IMR-90 (cell line): Measurements from ENCODE around the gene TMEM97. TPM values are rescaled to one million over a fixed set of nuclear protein-coding genes. Genes with fewer than 3 reads are reported as not detected.

ENCODE experiments used
- ATAC-seq: fragments of 200-7000 bp; cut with Tn5 transposase; 2 replicates; pipeline ENCODE4 v1.9.1; 2020; ENCODE audit warnings: low read depth, mild to moderate bottlenecking, moderate library complexity
- BruUV-seq: library from RNA; stranded (reverse); fragments of 400-500 nt; replicated peaks from 2 replicates; lab custom pipeline; 2021; lab: Mats Ljungman, UMichigan
- CTCF ChIA-PET: fragments of 300-600 bp; formaldehyde crosslinking; extraction: SDS; loops from one replicate; lab custom pipeline; 2021; ENCODE audit warnings: antibody characterized with exemption; lab: Yijun Ruan, JAX
- POLR2A ChIA-PET: fragments of 300-600 bp; sonication (Branson Sonifier 250); formaldehyde crosslinking; loops from one replicate; lab custom pipeline; 2022; ENCODE audit warnings: antibody characterized with exemption; ENCODE audit not compliant: unreplicated experiment; lab: Charles Lee
- DNase-seq: peaks from one replicate; pipeline ENCODE4 v3.0.0; 2013
- H2AFZ ChIP-seq: replicated peaks from 2 replicates; pipeline ENCODE3; 2013; ENCODE audit warnings: low read length, mild to moderate bottlenecking; ENCODE audit not compliant: poor library complexity
- H2AK5ac ChIP-seq: 2 replicates; pipeline ENCODE4 v1.6.1; 2013; ENCODE audit warnings: low read depth, low read length, inconsistent platforms
- H2AK9ac ChIP-seq: replicated peaks from 2 replicates; pipeline ENCODE3; 2013; ENCODE audit warnings: mild to moderate bottlenecking, low read depth, low read length, moderate library complexity; ENCODE audit not compliant: poor library complexity
- H2BK120ac ChIP-seq: 2 replicates; pipeline ENCODE4 v1.6.1; 2013; ENCODE audit warnings: low read depth, low read length, inconsistent platforms
- H2BK15ac ChIP-seq: 3 replicates; pipeline ENCODE4 v1.6.1; 2013; ENCODE audit warnings: low read depth, low read length, inconsistent platforms
- H2BK20ac ChIP-seq: 2 replicates; pipeline ENCODE4 v1.6.1; 2013; ENCODE audit warnings: low read depth, mild to moderate bottlenecking, inconsistent platforms, low read length, moderate library complexity
- H2BK5ac ChIP-seq: 2 replicates; pipeline ENCODE4 v1.6.1; 2013; ENCODE audit warnings: mild to moderate bottlenecking, low read depth, low read length, inconsistent platforms; ENCODE audit not compliant: poor library complexity, severe bottlenecking
- H3K14ac ChIP-seq: replicated peaks from 2 replicates; pipeline ENCODE4 v1.6.1; 2013; ENCODE audit warnings: low read depth, low read length, inconsistent platforms
- H3K18ac ChIP-seq: 2 replicates; pipeline ENCODE4 v1.6.1; 2013; ENCODE audit warnings: low read depth, low read length, control low read depth
- H3K23ac ChIP-seq: 2 replicates; pipeline ENCODE4 v1.6.1; 2013; ENCODE audit warnings: low read depth, low read length, inconsistent platforms
- H3K27ac ChIP-seq: 2 replicates; pipeline ENCODE4 v1.5.1; 2013; ENCODE audit warnings: mild to moderate bottlenecking, control low read depth, low read length; ENCODE audit not compliant: insufficient read depth
- H3K27me3 ChIP-seq: 2 replicates; pipeline ENCODE4 v1.6.1; 2013; ENCODE audit warnings: low read length; ENCODE audit not compliant: control insufficient read depth, insufficient read depth
- H3K36me3 ChIP-seq: 2 replicates; pipeline ENCODE4 v1.6.1; 2013; ENCODE audit warnings: low read length, mixed read lengths; ENCODE audit not compliant: control insufficient read depth, insufficient read depth
- H3K4ac ChIP-seq: 2 replicates; pipeline ENCODE4 v1.6.1; 2013; ENCODE audit warnings: low read depth, low read length, inconsistent platforms
- H3K4me1 ChIP-seq: 2 replicates; pipeline ENCODE4 v1.6.1; 2013; ENCODE audit warnings: low read length, mixed read lengths; ENCODE audit not compliant: control insufficient read depth, insufficient read depth
- H3K4me2 ChIP-seq: 2 replicates; pipeline ENCODE4 v1.6.1; 2013; ENCODE audit warnings: low read depth, mild to moderate bottlenecking, control low read depth, low read length, moderate library complexity
- H3K4me3 ChIP-seq: 2 replicates; pipeline ENCODE4 v1.5.1; 2013; ENCODE audit warnings: low read depth, mild to moderate bottlenecking, control low read depth, low read length, moderate library complexity; ENCODE audit not compliant: insufficient read depth
- H3K56ac ChIP-seq: 2 replicates; pipeline ENCODE4 v1.6.1; 2013; ENCODE audit warnings: low read length, inconsistent platforms; ENCODE audit not compliant: insufficient read depth; ENCODE audit errors: extremely low read depth
- H3K79me1 ChIP-seq, 2 experiments: 2 replicates each; pipeline ENCODE4 v1.6.1; 2013; ENCODE audit warnings: low read length in 2 of 2, inconsistent platforms in 1 of 2, low read depth in 1 of 2
- H3K9ac ChIP-seq: 2 replicates; pipeline ENCODE4 v1.6.1; 2013; ENCODE audit warnings: low read depth, low read length, control low read depth
- H3K9me1 ChIP-seq: 2 replicates; pipeline ENCODE4 v1.6.1; 2013; ENCODE audit warnings: low read length, inconsistent platforms; ENCODE audit not compliant: insufficient read depth
- H3K9me3 ChIP-seq: 2 replicates; pipeline ENCODE4 v1.6.1; 2013; ENCODE audit warnings: low read length; ENCODE audit not compliant: control insufficient read depth, insufficient read depth
- H4K20me1 ChIP-seq: 2 replicates; pipeline ENCODE4 v1.6.1; 2013; ENCODE audit warnings: low read length, inconsistent platforms; ENCODE audit not compliant: insufficient read depth
- H4K5ac ChIP-seq: 2 replicates; pipeline ENCODE4 v1.6.1; 2013; ENCODE audit warnings: mild to moderate bottlenecking, low read depth, low read length, control low read depth
- H4K8ac ChIP-seq, 2 experiments: 2 replicates each; pipeline ENCODE4 v1.6.1; 2013; ENCODE audit warnings: low read depth in 2 of 2, low read length in 2 of 2, control low read depth in 1 of 2, inconsistent platforms in 1 of 2
- H4K91ac ChIP-seq: 2 replicates; pipeline ENCODE4 v1.6.1; 2013; ENCODE audit warnings: low read depth, low read length, inconsistent platforms; ENCODE audit not compliant: insufficient read depth
- BHLHE40 ChIP-seq: fragments of 150-350 bp; IDR thresholded peaks from 2 replicates; pipeline ENCODE4 v1.6.1; 2016; ENCODE audit warnings: mild to moderate bottlenecking, low read depth, low read length
- CHD1 ChIP-seq: IDR thresholded peaks from 2 replicates; pipeline ENCODE4 v1.6.1; 2012; ENCODE audit warnings: low read depth, low read length, improper control_type of control experiment
- FOS ChIP-seq: fragments of 150-350 bp; IDR thresholded peaks from 2 replicates; pipeline ENCODE4 v1.6.1; 2016; ENCODE audit warnings: low read depth, low read length
- MAFK ChIP-seq: IDR thresholded peaks from 2 replicates; pipeline ENCODE4 v1.6.1; 2012; ENCODE audit warnings: low read depth, low read length, improper control_type of control experiment
- MAZ ChIP-seq: IDR thresholded peaks from 2 replicates; pipeline ENCODE4 v1.6.1; 2012; ENCODE audit warnings: low read depth, mild to moderate bottlenecking, low read length, improper control_type of control experiment, moderate library complexity, borderline replicate concordance
- MXI1 ChIP-seq: IDR thresholded peaks from 2 replicates; pipeline ENCODE4 v1.6.1; 2012; ENCODE audit warnings: low read depth, mild to moderate bottlenecking, low read length, moderate library complexity, borderline replicate concordance
- NFE2L2 ChIP-seq: fragments of 150-350 bp; IDR thresholded peaks from 2 replicates; pipeline ENCODE4 v1.6.1; 2016; ENCODE audit warnings: low read depth, mild to moderate bottlenecking, low read length
- RAD21 ChIP-seq: IDR thresholded peaks from 2 replicates; pipeline ENCODE4 v1.6.1; 2012; ENCODE audit warnings: low read length, improper control_type of control experiment
- RCOR1 ChIP-seq: IDR thresholded peaks from 2 replicates; pipeline ENCODE4 v1.6.1; 2012; ENCODE audit warnings: mild to moderate bottlenecking, low read length, improper control_type of control experiment; ENCODE audit not compliant: insufficient replicate concordance
- RFX5 ChIP-seq: IDR thresholded peaks from 2 replicates; pipeline ENCODE4 v1.8.0; 2012; ENCODE audit warnings: low read depth, mild to moderate bottlenecking, low read length, moderate library complexity
- SMC3 ChIP-seq: fragments of 150-350 bp; IDR thresholded peaks from 2 replicates; pipeline ENCODE4 v1.6.1; 2016; ENCODE audit warnings: low read depth, mild to moderate bottlenecking, antibody characterized with exemption, low read length, moderate library complexity
- WGBS, 2 experiments: methylation state at CpG; one replicate each; pipeline versions ENCODE4 v1.1.5 to v1.1.7; 2013; ENCODE audit warnings: missing lambda C conversion rate in 2 of 2; ENCODE audit not compliant: insufficient read length in 1 of 2; ENCODE audit errors: extremely low coverage in 2 of 2; 5-methylcytosine and 5-hydroxymethylcytosine counted together
- dilution Hi-C: fragments of 300-500 bp; cut with HindIII; formaldehyde crosslinking; loops from one replicate; pipeline ENCODE4 v1.14.3; 2018; ENCODE audit warnings: low sequenced_read_pairs; ENCODE audit not compliant: unreplicated experiment
- in situ Hi-C: fragments of 300-500 bp; cut with MboI; formaldehyde crosslinking; loops from 3 replicates; pipeline ENCODE4 v1.14.3; 2019; ENCODE audit warnings: low sequenced_read_pairs, inconsistent platforms, mixed read lengths
- intact Hi-C: fragments of 100-400 bp; cut with micrococcal nuclease; formaldehyde crosslinking; loops from 2 replicates; pipeline ENCODE4 v1.10.0; 2022
- polyA plus RNA-seq, 3 experiments: library from polyadenylated mRNA; depleted of rRNA; stranded (reverse); fragments of >200 nt; gene quantifications; 2 replicates each; pipeline ENCODE4 v1.2.3, GENCODE V29; 2012; ENCODE audit warnings: low replicate concordance in 1 of 3
- total RNA-seq: library from RNA; depleted of rRNA; stranded (reverse); fragments of >200 nt; gene quantifications from 2 replicates; pipeline ENCODE4 v1.2.3, GENCODE V29; 2012
- TF ChIP-seq, protein P1 (sequence below): fragments of 150-350 bp; IDR thresholded peaks from 2 replicates; pipeline ENCODE4 v1.6.1; 2016; ENCODE audit warnings: low read depth, mild to moderate bottlenecking, low read length, moderate library complexity, borderline replicate concordance
- TF ChIP-seq, protein P2 (sequence below): fragments of 150-350 bp; IDR thresholded peaks from 2 replicates; pipeline ENCODE4 v1.6.1; 2017; ENCODE audit warnings: mild to moderate bottlenecking, antibody characterized with exemption, low read length, low read depth

Gene TMEM97
- total and polyA plus RNA-seq, 2 of the 4 experiments (the other 2 are of a cell fraction) = 12.3 to 21.3 TPM

DNA sequence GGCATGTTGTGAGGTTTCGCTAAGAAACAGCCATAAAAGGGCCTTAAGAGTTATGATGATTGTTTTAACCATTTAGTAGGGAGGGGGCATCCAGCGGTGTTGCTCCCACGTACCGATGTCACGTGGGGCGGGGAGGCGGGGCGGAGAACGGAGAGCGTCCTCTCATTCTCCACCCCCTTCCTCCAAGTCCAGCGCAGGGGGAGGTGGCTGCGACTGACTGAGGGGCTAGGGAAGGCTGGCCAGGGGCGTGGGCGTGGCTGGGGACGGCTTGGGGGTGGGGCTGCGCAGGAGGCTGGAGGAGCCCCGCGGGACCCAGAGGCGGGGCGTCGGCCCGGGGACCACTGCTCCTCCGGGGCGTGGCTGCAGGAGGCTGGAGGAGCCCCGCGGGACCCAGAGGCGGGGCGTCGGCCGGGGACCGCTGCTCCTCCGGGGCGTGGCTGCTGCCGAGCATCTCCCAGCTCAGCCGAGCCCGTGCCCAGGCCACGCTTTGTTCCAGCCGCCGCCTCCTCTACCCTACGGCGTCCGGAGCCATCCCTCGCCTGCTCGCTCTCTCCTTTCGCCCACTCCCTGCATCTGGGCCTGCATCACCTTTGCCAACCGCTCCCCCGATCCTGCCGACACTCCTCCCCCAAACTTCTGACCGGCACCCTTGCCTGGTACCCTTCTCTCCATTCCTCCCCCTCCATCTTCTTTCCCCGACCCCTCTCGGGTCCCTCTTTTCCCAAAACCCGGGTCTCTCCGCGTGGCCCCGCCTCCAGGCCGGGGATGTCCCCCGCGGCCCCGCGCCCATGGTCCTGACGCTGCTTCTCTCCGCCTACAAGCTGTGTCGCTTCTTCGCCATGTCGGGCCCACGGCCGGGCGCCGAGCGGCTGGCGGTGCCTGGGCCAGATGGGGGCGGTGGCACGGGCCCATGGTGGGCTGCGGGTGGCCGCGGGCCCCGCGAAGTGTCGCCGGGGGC, 52.5 kb downstream of the TMEM97 start, which contains the start of gene SARM1:
SARM1 (plus strand) TSS at position 450 of the 958 bp plus-strand sequence; CDS start at position 789, 339 bp downstream.
- H2AK5ac ChIP-seq = peak within 1 kb of the TSS; percentile 29
- H2AFZ ChIP-seq = peak within 1 kb of the TSS; percentile 93
- peak within 1 kb of the TSS; percentile 52 for H3K56ac ChIP-seq
- in situ Hi-C loops (no loop called here), intact Hi-C loops (no loop called here), dilution Hi-C loops (no loop called here)
- no TSS peak for BruUV-seq
- H4K20me1 ChIP-seq = peaks cover 31% of the 10 kb centered on the region
- H2BK15ac ChIP-seq = peak within 1 kb of the TSS; percentile 16; the same call in 1 of the 3 replicates
- no peaks in the 10 kb centered on the region for H3K27me3 ChIP-seq
- peak; percentile 83 for ATAC-seq
- H3K18ac ChIP-seq = no peak within 1 kb of the TSS; the same call in 1 of the 2 replicates
- H4K5ac ChIP-seq = peak within 1 kb of the TSS; percentile 40
- H4K91ac ChIP-seq = peak within 1 kb of the TSS; percentile 79
- H3K4me3 ChIP-seq = peak within 1 kb of the TSS; percentile 54
- ChIA-PET POLR2A (no interaction called here), CTCF (no interaction called here)
- H3K4me1 ChIP-seq = peaks cover 14% of the 10 kb centered on the region; the same call in 1 of the 2 replicates
- peak within 1 kb of the TSS; percentile 91 for H3K14ac ChIP-seq
- H3K9me3 ChIP-seq = no peaks in the 10 kb centered on the region
- H3K23ac ChIP-seq = peak within 1 kb of the TSS; percentile 70
- H3K4me2 ChIP-seq = peak within 1 kb of the TSS; percentile 84
- no peak within 1 kb of the TSS for H2BK5ac ChIP-seq
- peak within 1 kb of the TSS; percentile 93 for H3K27ac ChIP-seq
- H3K9ac ChIP-seq = peak within 1 kb of the TSS; percentile 43
- peak; percentile 85 for DNase-seq
- peak within 1 kb of the TSS; percentile 62 for H2BK120ac ChIP-seq
- H4K8ac ChIP-seq = peak within 1 kb of the TSS; percentile 83 to 97
- H3K4ac ChIP-seq = peak within 1 kb of the TSS; percentile 92
- H3K79me1 ChIP-seq = peaks cover 5 to 27% of the 10 kb centered on the region in 2 experiments; a peak in 3 of 4 replicates
- no peaks in the 10 kb centered on the region for H3K36me3 ChIP-seq
- peak within 1 kb of the TSS; percentile 73 for H2BK20ac ChIP-seq
- peak within 1 kb of the TSS; percentile 33 for H2AK9ac ChIP-seq
- peaks cover 35% of the 10 kb centered on the region for H3K9me1 ChIP-seq
- WGBS, 2 experiments = 1% methylated on average over 28 of the region's 80 CpGs; no CpG with 5 or more reads in 1 of the 2 experiments
- no peak for TF ChIP-seq SMC3
- TF ChIP-seq RFX5 = no peak
- no peak for TF ChIP-seq NFE2L2
- peak; percentile 91; the same call in 1 of the 2 replicates for TF ChIP-seq MAZ
- no peak for TF ChIP-seq CHD1
- TF ChIP-seq FOS = no peak
- TF ChIP-seq MAFK = no peak
- TF ChIP-seq BHLHE40 = peak; percentile 26; the same call in 1 of the 2 replicates
- no peak for TF ChIP-seq MXI1
- no peak for TF ChIP-seq RAD21
- TF ChIP-seq, protein P1, sequence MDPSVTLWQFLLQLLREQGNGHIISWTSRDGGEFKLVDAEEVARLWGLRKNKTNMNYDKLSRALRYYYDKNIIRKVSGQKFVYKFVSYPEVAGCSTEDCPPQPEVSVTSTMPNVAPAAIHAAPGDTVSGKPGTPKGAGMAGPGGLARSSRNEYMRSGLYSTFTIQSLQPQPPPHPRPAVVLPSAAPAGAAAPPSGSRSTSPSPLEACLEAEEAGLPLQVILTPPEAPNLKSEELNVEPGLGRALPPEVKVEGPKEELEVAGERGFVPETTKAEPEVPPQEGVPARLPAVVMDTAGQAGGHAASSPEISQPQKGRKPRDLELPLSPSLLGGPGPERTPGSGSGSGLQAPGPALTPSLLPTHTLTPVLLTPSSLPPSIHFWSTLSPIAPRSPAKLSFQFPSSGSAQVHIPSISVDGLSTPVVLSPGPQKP = no peak
- no peak for TF ChIP-seq RCOR1
- TF ChIP-seq, protein P2, sequence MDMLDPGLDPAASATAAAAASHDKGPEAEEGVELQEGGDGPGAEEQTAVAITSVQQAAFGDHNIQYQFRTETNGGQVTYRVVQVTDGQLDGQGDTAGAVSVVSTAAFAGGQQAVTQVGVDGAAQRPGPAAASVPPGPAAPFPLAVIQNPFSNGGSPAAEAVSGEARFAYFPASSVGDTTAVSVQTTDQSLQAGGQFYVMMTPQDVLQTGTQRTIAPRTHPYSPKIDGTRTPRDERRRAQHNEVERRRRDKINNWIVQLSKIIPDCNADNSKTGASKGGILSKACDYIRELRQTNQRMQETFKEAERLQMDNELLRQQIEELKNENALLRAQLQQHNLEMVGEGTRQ = peak; percentile 96
